ENCODE measurements around the gene ATP5F1A.

The ATP5F1A gene

DNA sequence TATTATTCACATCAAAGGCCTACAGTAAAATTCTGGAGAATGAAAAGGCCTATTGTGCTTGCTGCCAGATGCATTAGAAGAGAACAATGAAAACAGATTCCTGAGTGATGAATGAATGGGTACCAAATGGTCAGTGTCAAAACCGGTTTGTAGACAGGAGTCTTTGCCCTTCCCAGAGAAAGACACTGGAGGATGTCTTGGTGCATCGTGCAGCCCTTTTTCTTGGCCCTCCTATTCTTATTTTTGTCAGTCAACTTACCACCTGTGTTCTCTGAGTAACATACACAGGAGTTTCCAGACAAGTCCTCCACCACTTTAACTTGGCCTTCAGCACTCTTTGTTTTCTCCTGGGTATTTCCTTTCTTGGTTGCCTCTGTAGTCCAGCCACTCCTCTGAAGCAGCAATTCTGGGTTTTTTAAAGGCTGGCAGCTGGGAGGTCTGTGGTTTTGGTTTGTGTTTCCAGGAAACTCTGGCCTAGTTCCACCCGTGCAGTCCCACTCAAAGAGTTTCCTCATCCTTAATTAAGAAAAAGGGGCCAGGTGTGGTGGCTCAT, 55.4 kb downstream of the ATP5F1A start:
- DNase-seq, result peak; percentile 14

DNA sequence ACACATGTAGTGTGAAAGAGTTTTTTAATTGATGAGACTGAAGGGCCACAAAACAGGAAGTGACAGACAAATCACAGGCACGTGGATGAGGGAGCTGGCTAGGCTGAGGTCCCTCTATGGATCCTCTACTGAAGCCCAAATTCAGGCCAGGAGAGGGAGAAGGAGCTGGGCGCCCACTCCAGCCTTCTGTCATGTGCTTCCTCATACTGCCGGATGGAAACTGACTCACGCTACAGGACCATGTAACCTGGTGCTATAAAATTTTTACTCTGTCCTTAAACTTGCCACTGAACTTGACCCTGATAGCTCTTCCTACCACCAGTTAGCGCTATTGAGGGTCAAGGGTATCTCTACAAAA, 57.4 kb downstream of the ATP5F1A start:
- DNase-seq, result no peak

DNA sequence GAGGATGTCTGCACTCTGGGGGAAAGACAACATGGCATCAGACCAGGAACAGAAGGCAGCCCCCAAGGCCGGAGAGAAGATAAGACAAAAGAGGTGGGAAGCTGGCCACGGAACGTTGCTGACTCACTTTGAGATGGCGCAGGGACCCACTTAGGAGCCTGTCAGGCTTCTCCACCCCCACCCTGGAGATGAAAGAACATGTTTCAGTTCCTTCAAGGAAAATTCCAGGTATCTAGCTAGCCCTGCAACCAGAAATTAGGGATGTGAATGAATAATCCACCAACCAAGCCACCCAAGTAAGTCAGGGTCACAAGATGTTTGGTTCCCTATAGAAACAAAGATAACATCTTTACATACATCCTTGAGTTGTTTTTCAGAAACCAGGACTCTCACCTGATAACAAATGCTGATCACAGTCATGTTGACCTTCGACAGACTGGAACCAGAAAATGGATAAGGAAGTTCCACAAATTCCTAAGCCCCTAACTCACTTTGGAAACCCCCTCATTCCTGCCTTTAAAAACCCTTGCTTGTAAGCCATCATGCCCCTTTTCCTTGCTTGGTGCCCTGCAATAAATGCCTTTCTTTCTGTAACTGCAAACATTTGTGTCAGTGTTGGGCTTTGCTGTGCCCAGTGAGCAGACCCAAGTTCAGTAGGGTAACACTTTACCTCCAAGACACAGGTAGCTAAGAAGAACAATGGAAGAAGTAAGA, 57.9 kb downstream of the ATP5F1A start:
- DNase-seq, result no peak

DNA sequence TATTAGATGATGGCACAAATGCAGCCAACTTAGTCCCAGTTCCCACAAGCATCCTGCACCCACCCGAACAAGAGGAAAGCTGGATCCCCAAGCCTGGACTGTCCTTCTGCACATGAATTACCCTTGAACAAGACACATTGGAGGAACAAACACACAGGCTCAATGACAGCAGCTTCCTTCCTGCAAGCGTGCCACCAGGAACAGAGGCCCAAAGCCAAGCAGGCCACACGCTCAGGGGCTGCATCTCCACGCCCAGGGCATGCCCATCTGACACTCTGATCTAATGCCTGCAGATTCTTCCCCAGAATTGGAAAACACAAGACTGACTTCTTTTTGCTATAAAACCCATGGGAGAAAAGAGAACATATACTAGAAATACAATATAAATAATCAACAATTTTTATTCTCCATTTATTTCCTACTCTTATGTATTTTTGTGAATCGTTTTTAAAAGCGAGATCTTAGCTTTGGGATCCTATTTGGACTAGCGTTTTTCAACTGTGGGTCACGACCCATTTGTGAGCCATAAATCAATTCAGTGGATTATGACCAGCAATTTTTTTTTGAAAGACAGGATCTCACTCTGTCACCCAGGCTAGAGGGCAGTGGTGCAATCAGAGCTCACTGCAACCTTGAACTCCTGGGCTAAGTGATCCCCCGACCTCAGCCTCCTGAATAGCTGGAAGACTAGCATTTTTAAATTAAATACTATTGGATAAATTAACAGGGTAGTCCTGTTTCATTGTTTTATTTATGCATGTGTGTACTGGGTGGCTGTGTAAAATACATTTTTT, 60.4 kb downstream of the ATP5F1A start:
- no peak for DNase-seq

DNA sequence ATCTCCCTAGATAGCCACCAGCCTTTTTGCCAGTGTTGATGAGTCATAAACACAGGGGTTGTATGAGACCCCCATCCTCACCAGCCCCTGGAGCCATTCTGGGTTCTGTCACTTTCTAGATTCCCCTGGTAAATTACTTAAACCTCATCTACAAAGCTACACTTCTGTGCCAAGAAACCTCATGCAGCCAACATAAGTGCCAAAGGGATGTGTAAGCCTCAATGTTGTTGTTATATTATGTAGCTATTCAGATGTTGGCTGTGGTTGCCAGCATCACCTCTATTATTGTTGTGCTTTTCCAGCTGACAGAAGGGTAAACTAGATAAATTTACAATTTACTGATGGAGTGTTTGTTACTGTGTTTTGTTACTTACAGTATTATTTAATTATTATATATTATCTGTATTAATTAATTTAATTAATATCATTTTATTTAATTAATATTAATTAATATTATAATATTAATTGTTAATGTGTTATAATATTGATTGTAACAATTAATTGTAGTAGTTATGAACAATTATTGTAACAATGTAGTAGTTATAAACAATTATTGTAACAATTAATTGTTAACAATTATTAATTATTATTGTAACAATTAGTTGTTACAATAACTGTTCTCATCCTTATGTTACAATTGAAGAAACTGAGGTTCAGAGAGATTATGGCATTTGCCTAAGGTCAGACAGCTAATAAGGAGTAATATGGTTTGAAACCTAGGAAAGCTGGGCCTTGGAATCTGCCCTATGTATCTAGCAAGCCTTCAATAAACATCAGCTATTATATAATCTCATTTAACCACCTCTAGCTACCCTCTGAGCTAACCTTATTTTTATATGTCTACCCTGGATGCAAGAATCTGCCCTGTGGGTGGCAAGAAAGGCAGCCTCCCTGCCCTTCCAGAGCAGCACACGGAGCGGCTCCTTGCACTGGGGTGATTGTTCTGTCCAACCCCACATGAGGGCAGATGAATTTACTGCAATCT, 62.1 kb downstream of the ATP5F1A start:
- DNase-seq, result no peak

DNA sequence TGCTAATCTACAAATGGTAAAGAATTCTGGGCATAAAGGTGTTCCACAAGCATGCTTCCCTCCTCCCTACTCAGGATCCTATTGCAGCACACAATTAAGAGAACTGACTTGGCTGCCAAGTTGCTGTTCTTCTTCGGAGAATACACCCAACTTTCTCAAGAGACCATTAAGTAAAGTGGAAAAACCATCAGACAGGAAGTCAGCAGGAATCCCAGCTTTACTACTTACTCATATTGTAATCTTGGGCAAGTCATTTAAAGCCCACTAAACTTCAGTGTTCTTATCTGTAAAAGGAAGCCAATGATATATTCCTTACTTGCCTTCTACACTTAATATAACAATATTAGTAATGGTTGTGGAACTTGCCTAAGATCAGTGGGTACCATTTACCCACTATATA, 63.9 kb downstream of the ATP5F1A start:
- no peak for DNase-seq

DNA sequence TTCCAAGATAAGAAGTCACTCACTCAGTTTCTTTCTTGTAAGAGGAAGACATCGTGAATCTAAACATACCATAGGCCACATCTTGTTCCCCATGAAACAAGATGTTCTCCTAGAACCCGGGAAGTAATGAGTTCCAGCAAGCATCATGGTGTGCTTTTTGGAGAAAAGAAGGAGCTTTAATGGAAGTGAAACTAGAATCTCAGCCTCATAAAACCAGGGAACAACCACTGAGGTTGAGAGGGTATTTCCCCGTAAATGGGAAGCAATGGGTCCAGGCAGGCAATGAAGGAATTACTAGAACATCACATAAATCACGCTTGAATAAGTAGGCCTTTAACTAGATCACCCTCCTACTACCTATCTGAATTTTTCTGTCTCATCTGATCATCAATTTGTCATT, 66.4 kb downstream of the ATP5F1A start:
- no peak for DNase-seq

Data from stimulated activated CD4-positive, alpha-beta T cell treated with anti-CD3 and anti-CD28 coated beads, Interleukin-1b, Interleukin-23, amount 100 ng/mL, for 48 hours (primary cell).